Nephron progenitor cell (in vitro differentiated cells): Measurements from ENCODE around the gene YIPF6.

Experiments
- DNase-seq: peaks from one replicate; pipeline ENCODE4 v3.0.0; 2021
- H3K27ac Mint-ChIP-seq: 2 replicates; pipeline ENCODE4 v1.8.0; 2021; ENCODE audit warnings: mild to moderate bottlenecking, moderate library complexity, mixed read lengths
- H3K27me3 Mint-ChIP-seq: 2 replicates; pipeline ENCODE4 v1.8.0; 2021; ENCODE audit warnings: mild to moderate bottlenecking, low read depth, mixed read lengths; ENCODE audit not compliant: poor library complexity
- H3K36me3 Mint-ChIP-seq: 2 replicates; pipeline ENCODE4 v1.8.0; 2021; ENCODE audit warnings: low read depth, mixed read lengths
- H3K4me1 Mint-ChIP-seq: 2 replicates; pipeline ENCODE4 v1.8.0; 2021; ENCODE audit warnings: mixed read lengths
- H3K4me3 Mint-ChIP-seq: 2 replicates; pipeline ENCODE4 v1.8.0; 2021; ENCODE audit warnings: mild to moderate bottlenecking, moderate library complexity, mixed read lengths
- H3K9me3 Mint-ChIP-seq: 2 replicates; pipeline ENCODE4 v1.8.0; 2021; ENCODE audit warnings: mild to moderate bottlenecking, moderate library complexity, mixed read lengths
- TF ChIP-seq, protein P1 (sequence below): fragments of 200-600 bp; sonication (generic); IDR thresholded peaks from 2 replicates; pipeline ENCODE4 v1.5.0; 2021; ENCODE audit warnings: antibody characterized with exemption

The YIPF6 gene

DNA sequence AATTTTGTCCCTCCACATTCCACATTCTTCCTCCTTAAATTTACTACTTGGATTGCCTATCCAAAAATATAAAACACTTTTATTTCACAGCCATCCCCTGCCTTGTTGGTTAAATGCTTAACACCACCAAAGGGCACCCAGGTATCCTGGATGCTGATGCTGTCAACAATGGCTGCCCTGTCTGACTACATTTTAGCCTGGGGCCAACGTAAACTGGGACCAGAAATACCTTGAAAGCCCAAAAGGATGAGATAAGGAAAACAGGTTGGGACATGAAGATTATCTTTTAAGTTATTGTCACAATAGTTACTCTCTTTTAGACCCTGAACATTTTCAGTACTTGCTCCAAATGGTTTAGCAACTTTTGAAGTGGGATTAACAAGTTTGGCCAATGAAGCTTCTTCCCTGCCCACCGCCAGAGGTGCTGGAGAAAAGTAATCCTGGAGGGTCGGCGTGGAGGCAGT, 775 bp upstream of the YIPF6 start:
- H3K4me3 Mint-ChIP-seq = peak overlapping the region; percentile 94
- TF ChIP-seq, protein P1, sequence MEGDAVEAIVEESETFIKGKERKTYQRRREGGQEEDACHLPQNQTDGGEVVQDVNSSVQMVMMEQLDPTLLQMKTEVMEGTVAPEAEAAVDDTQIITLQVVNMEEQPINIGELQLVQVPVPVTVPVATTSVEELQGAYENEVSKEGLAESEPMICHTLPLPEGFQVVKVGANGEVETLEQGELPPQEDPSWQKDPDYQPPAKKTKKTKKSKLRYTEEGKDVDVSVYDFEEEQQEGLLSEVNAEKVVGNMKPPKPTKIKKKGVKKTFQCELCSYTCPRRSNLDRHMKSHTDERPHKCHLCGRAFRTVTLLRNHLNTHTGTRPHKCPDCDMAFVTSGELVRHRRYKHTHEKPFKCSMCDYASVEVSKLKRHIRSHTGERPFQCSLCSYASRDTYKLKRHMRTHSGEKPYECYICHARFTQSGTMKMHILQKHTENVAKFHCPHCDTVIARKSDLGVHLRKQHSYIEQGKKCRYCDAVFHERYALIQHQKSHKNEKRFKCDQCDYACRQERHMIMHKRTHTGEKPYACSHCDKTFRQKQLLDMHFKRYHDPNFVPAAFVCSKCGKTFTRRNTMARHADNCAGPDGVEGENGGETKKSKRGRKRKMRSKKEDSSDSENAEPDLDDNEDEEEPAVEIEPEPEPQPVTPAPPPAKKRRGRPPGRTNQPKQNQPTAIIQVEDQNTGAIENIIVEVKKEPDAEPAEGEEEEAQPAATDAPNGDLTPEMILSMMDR = no peak
- DNase-seq = no peak
- peaks cover 37% of the 10 kb centered on the region for H3K9me3 Mint-ChIP-seq
- H3K4me1 Mint-ChIP-seq = peaks cover 9% of the 10 kb centered on the region
- H3K27me3 Mint-ChIP-seq = peaks cover 4% of the 10 kb centered on the region
- no peaks in the 10 kb centered on the region for H3K36me3 Mint-ChIP-seq
- H3K27ac Mint-ChIP-seq = peak overlapping the region; percentile 99

DNA sequence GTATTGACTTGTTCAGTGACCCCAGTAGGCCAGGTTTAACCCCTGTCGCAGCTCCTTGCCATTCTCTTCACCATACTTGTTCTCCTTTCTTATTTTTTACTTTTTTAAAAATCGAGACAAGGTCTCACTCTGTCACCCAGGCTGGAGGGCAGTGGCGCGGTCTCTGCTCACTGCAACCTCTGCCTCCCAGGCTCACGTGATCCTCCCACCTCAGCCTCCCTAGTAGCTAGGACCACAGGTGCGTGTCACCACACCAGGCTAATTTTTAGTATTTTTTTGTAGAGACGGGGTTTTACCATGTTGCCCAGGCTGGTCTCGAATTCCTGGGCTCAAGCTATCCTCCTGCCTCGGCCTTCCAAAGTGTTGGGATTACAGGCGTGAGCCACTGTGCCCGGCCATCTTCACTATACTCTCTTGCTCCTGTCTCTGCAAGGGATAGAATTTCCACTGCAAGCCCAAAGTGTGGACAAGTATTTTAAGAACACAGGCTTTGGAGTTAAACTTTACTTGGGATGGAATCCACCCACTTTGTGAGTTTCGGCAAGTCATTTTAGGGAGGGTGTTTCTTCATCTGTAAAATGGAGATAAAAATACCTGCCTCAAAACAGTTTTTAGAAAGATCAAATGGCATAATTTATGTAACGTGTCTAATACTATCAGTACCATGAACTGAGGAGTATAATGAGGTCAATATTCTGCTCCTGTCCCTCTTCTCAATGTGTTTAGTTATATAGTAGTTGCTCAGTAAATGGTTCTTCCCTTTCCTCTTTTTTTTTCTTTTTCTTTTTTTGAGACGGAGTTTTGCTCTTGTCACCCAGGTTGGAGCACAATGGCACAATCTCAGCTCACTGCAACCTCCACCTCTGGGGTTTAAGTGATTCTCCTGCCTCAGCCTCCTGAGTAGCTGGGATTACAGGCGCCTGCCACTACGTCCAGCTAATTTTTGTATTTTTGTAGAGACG, 973 bp downstream of the YIPF6 start:
- peak overlapping the region; percentile 94 for H3K4me3 Mint-ChIP-seq
- H3K27ac Mint-ChIP-seq = peak overlapping the region; percentile 99
- H3K4me1 Mint-ChIP-seq = peaks cover 9% of the 10 kb centered on the region
- DNase-seq = no peak
- no peaks in the 10 kb centered on the region for H3K36me3 Mint-ChIP-seq
- TF ChIP-seq, protein P1 = no peak
- H3K27me3 Mint-ChIP-seq = no peaks in the 10 kb centered on the region
- H3K9me3 Mint-ChIP-seq = peaks cover 31% of the 10 kb centered on the region

DNA sequence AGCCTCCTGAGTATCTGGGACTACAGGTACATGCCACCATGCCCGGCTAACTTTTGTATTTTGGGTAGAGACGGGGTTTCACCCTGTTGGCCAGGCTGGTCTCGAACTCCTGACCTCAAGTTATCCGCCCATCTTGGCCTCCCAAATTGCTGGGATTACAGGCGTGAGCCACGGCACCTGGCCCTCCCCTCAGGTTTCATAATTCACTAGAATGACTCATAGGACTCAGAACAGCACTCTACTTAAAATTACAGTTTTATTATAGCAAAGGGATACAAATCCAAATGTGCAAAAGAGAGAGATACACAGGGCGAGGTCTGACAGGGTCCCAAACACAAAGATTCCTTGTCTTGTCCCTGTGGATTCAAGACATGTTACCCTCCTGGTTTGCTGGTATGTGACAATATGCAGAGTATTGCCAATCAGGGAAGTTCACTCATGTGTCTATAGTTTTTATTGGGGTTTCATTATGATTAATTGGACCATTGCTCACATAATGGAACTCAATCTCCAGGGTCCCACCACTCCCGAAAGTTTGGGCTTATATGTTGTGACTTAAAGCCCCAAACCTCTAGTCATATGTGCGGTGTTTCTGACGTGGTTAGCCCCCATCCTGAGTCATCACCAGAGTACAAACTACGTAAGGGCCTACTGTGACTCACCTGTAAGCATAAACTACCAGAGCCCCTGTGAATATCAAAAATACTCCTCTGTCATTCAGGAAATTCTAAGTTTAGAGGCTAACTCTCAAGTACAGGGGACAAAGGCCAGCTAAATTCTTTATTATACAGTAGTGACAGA, 5.2 kb downstream of the YIPF6 start:
- DNase-seq = no peak
- Mint-ChIP-seq H3K27ac (no peak overlapping the region), H3K36me3 (peaks cover 4% of the 10 kb centered on the region), H3K27me3 (no peaks in the 10 kb centered on the region), H3K4me3 (no peak overlapping the region), H3K9me3 (peaks cover 25% of the 10 kb centered on the region), H3K4me1 (peaks cover 8% of the 10 kb centered on the region)
- TF ChIP-seq, protein P1 = no peak

DNA sequence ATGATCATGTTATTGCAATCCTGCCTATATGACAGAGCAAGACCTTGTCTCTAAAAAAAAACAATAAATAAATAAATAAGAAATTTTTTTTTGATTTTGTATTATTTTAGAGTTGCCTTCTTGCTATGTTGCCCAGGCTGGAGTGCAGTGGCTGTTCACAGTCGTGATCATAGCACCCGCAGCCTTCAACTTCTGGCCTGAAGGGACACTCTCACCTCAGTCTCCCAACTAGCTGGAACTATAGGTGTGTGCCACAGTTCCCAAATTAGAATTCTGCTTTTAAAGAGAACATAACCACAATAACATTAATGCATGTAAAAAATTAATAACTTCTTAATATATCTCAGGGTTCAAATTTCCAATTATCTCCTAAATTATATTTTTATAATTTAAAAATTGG, 7.8 kb downstream of the YIPF6 start:
- Mint-ChIP-seq H3K4me3 (no peak overlapping the region), H3K4me1 (peaks cover 16% of the 10 kb centered on the region), H3K36me3 (peaks cover 4% of the 10 kb centered on the region), H3K9me3 (peaks cover 14% of the 10 kb centered on the region), H3K27me3 (no peaks in the 10 kb centered on the region), H3K27ac (no peak overlapping the region)
- TF ChIP-seq, protein P1 = no peak
- DNase-seq = no peak

DNA sequence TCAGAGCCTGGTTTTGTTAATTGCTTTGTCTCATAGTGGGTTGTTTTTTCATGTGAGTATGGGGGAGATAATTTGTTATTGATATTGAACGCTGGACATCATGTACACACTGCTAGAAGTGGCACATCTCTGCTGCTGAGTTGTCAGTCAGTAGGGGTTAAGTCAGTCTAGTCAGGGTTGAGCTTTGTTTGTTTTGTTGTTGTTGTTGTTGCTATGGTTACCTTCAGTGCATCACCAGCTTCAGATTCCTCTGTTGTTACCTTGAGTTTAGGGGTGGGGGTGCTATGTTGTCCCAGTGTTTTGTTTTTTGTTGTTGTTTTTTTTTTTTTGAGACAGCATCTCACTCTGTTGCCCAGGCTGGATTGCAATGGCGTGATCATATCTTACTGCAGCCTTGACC, 9.9 kb downstream of the YIPF6 start:
- Mint-ChIP-seq H3K27ac (peak overlapping the region; percentile 98), H3K4me3 (no peak overlapping the region)

More for the DNA sequence above, 9.9 kb downstream of the YIPF6 start:
- TF ChIP-seq, protein P1 = no peak
- DNase-seq = no peak
- Mint-ChIP-seq H3K9me3 (peaks cover 4% of the 10 kb centered on the region), H3K36me3 (peaks cover 10% of the 10 kb centered on the region), H3K4me1 (peaks cover 16% of the 10 kb centered on the region), H3K27me3 (no peaks in the 10 kb centered on the region)
